PFSK-1 (cell line): Measurements from ENCODE around the gene UBE2J2.

Experiments used
- FOXP2 ChIP-seq: optimal IDR thresholded peaks from 2 replicates; pipeline ENCODE3; 2011; ENCODE audit warnings: borderline replicate concordance, control low read depth, inconsistent platforms; ENCODE audit not compliant: insufficient read depth; ENCODE audit errors: extremely low read length, extremely low read depth
- POLR2AphosphoS5 ChIP-seq: IDR thresholded peaks from 2 replicates; pipeline ENCODE4 v1.6.1; 2012; ENCODE audit warnings: low read depth, mild to moderate bottlenecking, control low read depth, low read length, moderate library complexity
- SIN3A ChIP-seq: IDR thresholded peaks from 2 replicates; pipeline ENCODE4 v1.6.1; 2012; ENCODE audit warnings: mild to moderate bottlenecking, low read length, moderate library complexity, borderline replicate concordance; ENCODE audit not compliant: insufficient read depth
- TAF1 ChIP-seq: IDR thresholded peaks from 2 replicates; pipeline ENCODE4 v1.6.1; 2012; ENCODE audit warnings: low read length, control low read depth, borderline replicate concordance; ENCODE audit not compliant: insufficient read depth
- TF ChIP-seq, protein P1 (sequence below), 2 experiments: IDR thresholded peaks; 2 replicates each; pipeline versions ENCODE4 v1.6.1 to v1.8.0; 2011 to 2012; ENCODE audit warnings: low read depth in 2 of 2, low read length in 2 of 2, control low read depth in 1 of 2, inconsistent platforms in 1 of 2, mild to moderate bottlenecking in 1 of 2, moderate library complexity in 1 of 2; ENCODE audit not compliant: insufficient read depth in 1 of 2

The UBE2J2 gene

DNA sequence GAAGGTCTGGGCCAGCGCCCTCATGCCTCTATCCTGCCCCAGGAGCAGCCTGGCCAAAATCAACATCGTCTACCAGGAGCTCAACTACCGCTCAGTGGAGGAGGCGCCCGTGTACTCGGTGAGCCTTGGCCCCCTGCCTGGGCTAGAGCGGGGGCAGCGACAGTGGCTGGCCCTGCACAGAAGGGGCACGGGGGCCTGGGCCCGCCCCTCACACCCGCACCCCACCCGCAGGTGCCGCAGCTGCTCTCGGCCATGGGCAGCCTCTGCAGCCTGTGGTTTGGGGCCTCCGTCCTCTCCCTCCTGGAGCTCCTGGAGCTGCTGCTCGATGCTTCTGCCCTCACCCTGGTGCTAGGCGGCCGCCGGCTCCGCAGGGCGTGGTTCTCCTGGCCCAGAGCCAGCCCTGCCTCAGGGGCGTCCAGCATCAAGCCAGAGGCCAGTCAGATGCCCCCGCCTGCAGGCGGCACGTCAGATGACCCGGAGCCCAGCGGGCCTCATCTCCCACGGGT is 17.4 kb upstream of the UBE2J2 start:
- TF ChIP-seq FOXP2 = no peak
- no peak for TF ChIP-seq POLR2AphosphoS5
- no peak for TF ChIP-seq SIN3A
- TF ChIP-seq, protein P1, sequence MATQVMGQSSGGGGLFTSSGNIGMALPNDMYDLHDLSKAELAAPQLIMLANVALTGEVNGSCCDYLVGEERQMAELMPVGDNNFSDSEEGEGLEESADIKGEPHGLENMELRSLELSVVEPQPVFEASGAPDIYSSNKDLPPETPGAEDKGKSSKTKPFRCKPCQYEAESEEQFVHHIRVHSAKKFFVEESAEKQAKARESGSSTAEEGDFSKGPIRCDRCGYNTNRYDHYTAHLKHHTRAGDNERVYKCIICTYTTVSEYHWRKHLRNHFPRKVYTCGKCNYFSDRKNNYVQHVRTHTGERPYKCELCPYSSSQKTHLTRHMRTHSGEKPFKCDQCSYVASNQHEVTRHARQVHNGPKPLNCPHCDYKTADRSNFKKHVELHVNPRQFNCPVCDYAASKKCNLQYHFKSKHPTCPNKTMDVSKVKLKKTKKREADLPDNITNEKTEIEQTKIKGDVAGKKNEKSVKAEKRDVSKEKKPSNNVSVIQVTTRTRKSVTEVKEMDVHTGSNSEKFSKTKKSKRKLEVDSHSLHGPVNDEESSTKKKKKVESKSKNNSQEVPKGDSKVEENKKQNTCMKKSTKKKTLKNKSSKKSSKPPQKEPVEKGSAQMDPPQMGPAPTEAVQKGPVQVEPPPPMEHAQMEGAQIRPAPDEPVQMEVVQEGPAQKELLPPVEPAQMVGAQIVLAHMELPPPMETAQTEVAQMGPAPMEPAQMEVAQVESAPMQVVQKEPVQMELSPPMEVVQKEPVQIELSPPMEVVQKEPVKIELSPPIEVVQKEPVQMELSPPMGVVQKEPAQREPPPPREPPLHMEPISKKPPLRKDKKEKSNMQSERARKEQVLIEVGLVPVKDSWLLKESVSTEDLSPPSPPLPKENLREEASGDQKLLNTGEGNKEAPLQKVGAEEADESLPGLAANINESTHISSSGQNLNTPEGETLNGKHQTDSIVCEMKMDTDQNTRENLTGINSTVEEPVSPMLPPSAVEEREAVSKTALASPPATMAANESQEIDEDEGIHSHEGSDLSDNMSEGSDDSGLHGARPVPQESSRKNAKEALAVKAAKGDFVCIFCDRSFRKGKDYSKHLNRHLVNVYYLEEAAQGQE (IDR thresholded peaks at IDR 0.05; ENCODE audit: insufficient read depth in 1 of 2, low read depth in 2 of 2, low read length in 2 of 2) = no peak
- no peak for TF ChIP-seq TAF1

DNA sequence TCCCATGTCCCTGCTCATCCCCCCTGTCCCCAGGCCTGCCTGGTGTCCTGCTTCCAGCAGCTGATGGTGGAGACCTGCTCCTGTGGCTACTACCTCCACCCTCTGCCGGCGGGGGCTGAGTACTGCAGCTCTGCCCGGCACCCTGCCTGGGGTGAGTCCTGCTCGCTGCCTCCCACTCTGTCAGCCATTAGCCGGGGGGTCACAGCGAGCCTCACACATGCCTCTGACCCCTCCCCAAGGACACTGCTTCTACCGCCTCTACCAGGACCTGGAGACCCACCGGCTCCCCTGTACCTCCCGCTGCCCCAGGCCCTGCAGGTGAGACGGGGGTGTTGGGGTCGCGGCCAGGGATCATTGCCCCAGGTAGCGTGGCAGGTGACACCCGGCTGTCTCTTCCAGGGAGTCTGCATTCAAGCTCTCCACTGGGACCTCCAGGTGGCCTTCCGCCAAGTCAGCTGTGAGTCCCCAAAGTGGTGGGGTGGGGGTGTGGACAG is 16.6 kb upstream of the UBE2J2 start:
- no peak for TF ChIP-seq TAF1
- TF ChIP-seq SIN3A = no peak
- TF ChIP-seq, protein P1 (IDR thresholded peaks at IDR 0.05; ENCODE audit: insufficient read depth in 1 of 2, low read depth in 2 of 2, low read length in 2 of 2) = no peak
- TF ChIP-seq FOXP2 = no peak
- TF ChIP-seq POLR2AphosphoS5 = no peak

DNA sequence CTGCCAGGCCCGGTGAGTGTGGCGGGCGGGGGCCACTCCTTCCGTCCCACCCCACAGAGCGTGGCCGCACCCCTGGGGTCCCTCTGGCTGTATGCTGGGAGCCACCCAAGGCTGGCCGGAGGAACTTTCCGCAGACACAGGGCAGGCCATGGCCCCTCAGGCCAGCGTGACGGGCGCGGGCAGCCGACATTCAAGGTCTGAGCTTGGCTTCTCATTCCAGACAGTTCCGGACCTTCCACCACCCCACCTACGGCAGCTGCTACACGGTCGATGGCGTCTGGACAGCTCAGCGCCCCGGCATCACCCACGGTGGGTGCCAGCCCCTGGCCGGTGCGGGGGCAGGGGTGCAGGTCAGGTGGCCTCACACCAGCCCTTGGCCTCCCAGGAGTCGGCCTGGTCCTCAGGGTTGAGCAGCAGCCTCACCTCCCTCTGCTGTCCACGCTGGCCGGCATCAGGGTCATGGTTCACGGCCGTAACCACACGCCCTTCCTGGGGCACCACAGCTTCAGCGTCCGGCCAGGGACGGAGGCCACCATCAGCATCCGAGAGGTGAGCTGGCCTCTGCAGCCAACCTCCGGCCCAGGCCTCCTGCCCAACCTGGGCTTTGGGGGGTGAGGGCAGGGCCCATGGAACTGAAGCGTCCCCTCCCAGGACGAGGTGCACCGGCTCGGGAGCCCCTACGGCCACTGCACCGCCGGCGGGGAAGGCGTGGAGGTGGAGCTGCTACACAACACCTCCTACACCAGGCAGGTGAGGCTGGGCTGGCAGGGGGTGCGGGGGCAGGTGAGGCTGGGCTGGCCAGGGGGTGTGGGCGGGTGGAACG is 13.8 kb upstream of the UBE2J2 start:
- no peak for TF ChIP-seq POLR2AphosphoS5
- no peak for TF ChIP-seq SIN3A
- TF ChIP-seq TAF1 = no peak
- TF ChIP-seq, protein P1 (IDR thresholded peaks at IDR 0.05; ENCODE audit: insufficient read depth in 1 of 2, low read depth in 2 of 2, low read length in 2 of 2) = no peak
- TF ChIP-seq FOXP2 = no peak

DNA sequence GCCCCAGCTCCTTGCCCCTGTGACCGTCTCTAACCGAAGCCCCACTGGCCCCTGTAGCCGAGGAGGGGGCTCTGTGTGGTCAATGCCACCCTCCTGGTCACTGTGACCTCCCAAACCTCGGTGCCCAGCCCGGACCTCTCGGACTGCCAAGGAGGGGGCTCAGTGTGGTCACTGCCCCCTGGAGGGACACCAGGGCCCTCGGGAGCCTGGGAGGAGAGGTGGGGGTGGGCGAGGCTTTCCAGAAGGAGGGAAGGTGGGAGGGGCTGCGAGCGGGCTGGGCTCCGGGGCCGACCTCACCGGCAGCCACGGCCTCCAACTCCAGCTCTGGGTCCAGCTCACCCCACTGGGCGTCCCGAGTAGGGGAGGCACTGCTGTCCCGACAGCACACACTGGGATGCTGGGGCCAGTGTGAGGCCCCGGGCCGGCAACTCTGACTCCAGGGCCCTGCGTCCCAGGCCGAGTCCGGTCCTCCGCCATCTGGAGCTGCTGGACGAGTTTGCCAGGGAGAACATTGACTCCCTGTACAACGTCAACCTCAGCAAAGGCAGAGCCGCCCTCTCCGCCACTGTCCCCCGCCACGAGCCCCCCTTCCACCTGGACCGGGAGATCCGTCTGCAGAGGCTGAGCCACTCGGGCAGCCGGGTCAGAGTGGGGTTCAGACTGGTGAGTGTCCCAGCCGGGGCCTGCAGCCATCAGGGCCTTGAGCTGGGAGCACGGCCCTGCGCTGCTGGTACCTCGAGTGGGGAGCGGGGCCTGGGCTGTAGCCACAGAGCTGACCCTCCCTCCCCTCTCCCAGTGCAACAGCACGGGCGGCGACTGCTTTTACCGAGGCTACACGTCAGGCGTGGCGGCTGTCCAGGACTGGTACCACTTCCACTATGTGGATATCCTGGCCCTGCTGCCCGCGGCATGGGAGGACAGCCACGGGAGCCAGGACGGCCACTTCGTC is 12.9 kb upstream of the UBE2J2 start:
- TF ChIP-seq, protein P1 (IDR thresholded peaks at IDR 0.05; ENCODE audit: insufficient read depth in 1 of 2, low read depth in 2 of 2, low read length in 2 of 2) = no peak
- TF ChIP-seq POLR2AphosphoS5 (no peak), FOXP2 (no peak), SIN3A (no peak), TAF1 (no peak)
